ENCODE results near the gene FAM217B.
A peak's percentile ranks its signal among the peaks of the same experiment; 100 is the strongest.

Gene FAM217B

GRCh38 chr20:59931511-59932312 lies 8.5 kb upstream of the FAM217B start:
- Mint-ChIP-seq H3K27me3 (ENCODE audit: low read depth, poor library complexity) (peaks cover 21% of the 10 kb centered on the region), H3K36me3 (ENCODE audit: low read depth) (peaks cover 6% of the 10 kb centered on the region), H3K9me3 (no peaks in the 10 kb centered on the region), H3K4me3 (peak overlapping the region; percentile 61), H3K4me1 (peaks cover 13% of the 10 kb centered on the region), H3K27ac (peak overlapping the region; percentile 47)
- TF ChIP-seq, protein P1, sequence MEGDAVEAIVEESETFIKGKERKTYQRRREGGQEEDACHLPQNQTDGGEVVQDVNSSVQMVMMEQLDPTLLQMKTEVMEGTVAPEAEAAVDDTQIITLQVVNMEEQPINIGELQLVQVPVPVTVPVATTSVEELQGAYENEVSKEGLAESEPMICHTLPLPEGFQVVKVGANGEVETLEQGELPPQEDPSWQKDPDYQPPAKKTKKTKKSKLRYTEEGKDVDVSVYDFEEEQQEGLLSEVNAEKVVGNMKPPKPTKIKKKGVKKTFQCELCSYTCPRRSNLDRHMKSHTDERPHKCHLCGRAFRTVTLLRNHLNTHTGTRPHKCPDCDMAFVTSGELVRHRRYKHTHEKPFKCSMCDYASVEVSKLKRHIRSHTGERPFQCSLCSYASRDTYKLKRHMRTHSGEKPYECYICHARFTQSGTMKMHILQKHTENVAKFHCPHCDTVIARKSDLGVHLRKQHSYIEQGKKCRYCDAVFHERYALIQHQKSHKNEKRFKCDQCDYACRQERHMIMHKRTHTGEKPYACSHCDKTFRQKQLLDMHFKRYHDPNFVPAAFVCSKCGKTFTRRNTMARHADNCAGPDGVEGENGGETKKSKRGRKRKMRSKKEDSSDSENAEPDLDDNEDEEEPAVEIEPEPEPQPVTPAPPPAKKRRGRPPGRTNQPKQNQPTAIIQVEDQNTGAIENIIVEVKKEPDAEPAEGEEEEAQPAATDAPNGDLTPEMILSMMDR (IDR thresholded peaks at IDR 0.05), result no peak
- no peak for DNase-seq

DNA sequence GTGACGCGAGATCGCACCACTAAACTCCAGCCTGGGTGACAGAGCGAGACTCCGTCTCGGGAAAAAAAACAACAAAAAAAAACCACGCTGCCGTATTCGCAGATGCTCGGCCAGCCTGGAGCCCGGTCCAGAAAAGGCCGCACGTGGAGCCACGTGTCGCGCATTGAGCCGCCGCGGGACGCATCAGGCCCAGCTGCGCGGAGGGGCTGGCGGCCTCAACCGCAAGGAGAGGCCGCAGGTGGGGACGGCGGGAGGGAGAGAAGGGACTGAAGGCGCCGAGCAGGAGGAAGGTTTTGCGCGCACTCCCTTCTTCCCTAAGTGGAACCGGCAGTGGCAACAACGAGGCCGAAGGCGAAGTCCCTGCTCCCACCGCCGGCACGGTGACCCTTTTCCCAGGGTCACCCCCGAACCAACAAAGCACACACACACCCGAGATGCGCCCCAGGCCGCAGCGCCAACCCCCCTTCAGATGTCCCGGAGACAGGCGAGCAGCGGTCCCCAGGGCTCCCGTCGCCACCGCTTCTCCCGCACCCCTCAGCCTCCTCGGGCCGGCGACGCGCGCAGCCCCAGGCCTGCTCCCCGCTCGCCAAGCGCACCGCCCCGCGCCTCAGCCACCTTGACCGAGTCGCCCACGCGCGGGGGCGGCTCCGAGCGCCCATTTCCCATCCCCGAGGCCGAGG lies 7.4 kb upstream of the FAM217B start:
- H3K27me3 Mint-ChIP-seq (ENCODE audit: low read depth, poor library complexity), result peaks cover 25% of the 10 kb centered on the region
- TF ChIP-seq, protein P1 (IDR thresholded peaks at IDR 0.05), result no peak
- DNase-seq, result no peak
- H3K9me3 Mint-ChIP-seq, result no peaks in the 10 kb centered on the region
- H3K27ac Mint-ChIP-seq, result no peak overlapping the region
- H3K4me1 Mint-ChIP-seq, result peaks cover 22% of the 10 kb centered on the region
- H3K36me3 Mint-ChIP-seq (ENCODE audit: low read depth), result peaks cover 6% of the 10 kb centered on the region
- no peak overlapping the region for H3K4me3 Mint-ChIP-seq

DNA sequence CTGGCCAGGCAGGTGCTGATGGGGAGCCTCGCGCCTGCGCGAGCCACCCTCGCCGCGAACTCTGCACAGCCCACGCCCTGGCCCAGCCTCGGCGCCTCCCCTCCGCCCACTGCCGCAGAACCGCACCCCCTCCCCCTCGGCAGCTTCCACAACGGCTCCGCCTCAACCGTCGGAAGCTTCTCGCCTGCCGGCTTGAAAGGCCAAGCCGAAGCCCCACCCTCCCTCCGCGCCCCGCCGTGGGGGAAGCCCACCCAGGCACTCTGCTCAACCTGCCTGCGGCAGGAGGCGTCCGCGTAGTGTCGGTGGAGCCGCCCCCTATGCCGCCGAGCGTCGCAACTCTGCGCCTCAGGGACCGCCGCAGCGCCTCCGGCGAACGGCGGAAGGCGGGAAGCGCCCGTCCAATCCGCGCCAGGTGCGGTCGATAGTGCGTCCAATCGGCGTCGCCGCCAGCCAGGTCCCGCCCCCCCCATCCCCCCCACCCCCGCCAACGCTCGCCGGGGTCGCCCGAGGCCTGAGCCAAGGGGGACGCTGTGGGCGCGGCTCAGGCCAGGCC lies 6.8 kb upstream of the FAM217B start, which contains the start of gene SYCP2:
SYCP2 (minus strand) TSS at position 342 of the 553 bp plus-strand sequence. CDS start 11,224 bp downstream, outside the sequence.
- H3K36me3 Mint-ChIP-seq (ENCODE audit: low read depth), result peaks cover 9% of the 10 kb centered on the region
- peak; percentile 9 for DNase-seq
- H3K9me3 Mint-ChIP-seq, result no peaks in the 10 kb centered on the region
- peaks cover 30% of the 10 kb centered on the region for H3K27me3 Mint-ChIP-seq (ENCODE audit: low read depth, poor library complexity)
- H3K4me3 Mint-ChIP-seq, result peak within 1 kb of the TSS; percentile 78
- H3K27ac Mint-ChIP-seq, result no peak within 1 kb of the TSS
- TF ChIP-seq, protein P1 (IDR thresholded peaks at IDR 0.05), result no peak
- H3K4me1 Mint-ChIP-seq, result peaks cover 29% of the 10 kb centered on the region

- TF ChIP-seq, protein P1 (IDR thresholded peaks at IDR 0.05), result peak; percentile 84
- DNase-seq, result peak; percentile 87
- H3K4me1 Mint-ChIP-seq, result peaks cover 35% of the 10 kb centered on the region
Observed at GRCh38 chr20:59933849-59934585, 6.2 kb upstream of the FAM217B start.

GRCh38 chr20:59935457-59936185 lies 4.6 kb upstream of the FAM217B start:
- H3K36me3 Mint-ChIP-seq (ENCODE audit: low read depth), result peaks cover 14% of the 10 kb centered on the region
- no peak overlapping the region for H3K27ac Mint-ChIP-seq
- no peak for DNase-seq
- peaks cover 37% of the 10 kb centered on the region for H3K4me1 Mint-ChIP-seq
- peaks cover 29% of the 10 kb centered on the region for H3K27me3 Mint-ChIP-seq (ENCODE audit: low read depth, poor library complexity)
- TF ChIP-seq, protein P1 (IDR thresholded peaks at IDR 0.05), result no peak
- no peak overlapping the region for H3K4me3 Mint-ChIP-seq
- no peaks in the 10 kb centered on the region for H3K9me3 Mint-ChIP-seq

More at GRCh38 chr20:59933849-59934585, 6.2 kb upstream of the FAM217B start:
- H3K27ac Mint-ChIP-seq, result no peak overlapping the region
- H3K4me3 Mint-ChIP-seq, result peak overlapping the region; percentile 78
- H3K9me3 Mint-ChIP-seq, result no peaks in the 10 kb centered on the region
- H3K36me3 Mint-ChIP-seq (ENCODE audit: low read depth), result peaks cover 14% of the 10 kb centered on the region
- peaks cover 36% of the 10 kb centered on the region for H3K27me3 Mint-ChIP-seq (ENCODE audit: low read depth, poor library complexity)

Data from nephron progenitor cell (in vitro differentiated cells).